ENCODE measurements around the gene MCF2L2. TPM values are rescaled to one million over a fixed set of nuclear protein-coding genes. Genes with fewer than 3 reads are reported as not detected.

Gene MCF2L2
- total and polyA plus RNA-seq, 2 experiments from 2014 or later = not detected

DNA sequence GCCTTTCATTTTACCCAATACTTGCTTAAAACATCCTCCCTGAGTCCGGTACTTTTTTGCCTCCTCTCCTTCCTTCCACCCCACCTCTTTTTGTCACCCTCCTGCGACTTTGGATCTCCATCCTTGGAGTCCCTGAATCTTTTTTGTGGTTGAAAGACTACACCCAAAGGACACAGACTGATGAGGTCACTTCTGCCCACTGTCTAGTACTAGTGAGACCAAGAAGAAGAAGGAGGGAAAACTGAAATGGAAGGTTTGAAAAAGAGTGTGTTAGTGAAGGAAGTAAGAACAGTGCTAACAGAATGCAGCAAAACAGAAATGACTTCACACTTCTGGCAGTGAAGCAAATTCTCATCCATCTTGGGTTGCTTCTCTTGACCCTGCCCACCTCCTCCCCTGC lies 168.8 kb downstream of the MCF2L2 start:
- Histone ChIP-seq H3K79me2 (ENCODE audit: insufficient read depth) (no peaks in the 10 kb centered on the region), H3K27ac (no peak overlapping the region)
- in situ Hi-C loops (cut with MboI) = no loop called here

DNA sequence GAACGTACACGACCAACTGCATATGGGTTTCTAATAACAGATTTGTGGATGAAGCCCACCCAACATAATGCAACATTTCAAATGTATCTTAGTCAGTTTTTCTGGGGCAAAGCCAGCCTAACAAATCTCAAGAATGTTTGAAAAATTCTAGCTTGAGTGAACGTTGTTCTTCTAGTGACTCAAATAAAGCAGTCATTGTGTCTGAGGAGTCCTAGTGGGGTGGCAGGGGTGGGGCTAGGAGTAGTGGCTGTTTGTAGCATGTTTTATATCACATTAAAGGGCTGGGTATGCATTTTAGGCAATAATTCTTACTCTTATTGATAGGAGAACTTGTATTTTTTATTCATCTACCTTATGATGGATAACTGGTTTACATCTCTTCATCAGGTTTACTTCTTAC lies 169.3 kb downstream of the MCF2L2 start:
- Histone ChIP-seq H3K4me2 (ENCODE audit: unreplicated experiment) (no peak overlapping the region), H3K4me1 (ENCODE audit: insufficient read depth) (peaks cover 5% of the 10 kb centered on the region; the same call in 1 of the 2 replicates), H3K4me3 (no peak overlapping the region), H3K27ac (no peak overlapping the region), H3F3A (ENCODE audit: insufficient read depth) (peaks cover 4% of the 10 kb centered on the region; the same call in 1 of the 2 replicates), H2AFZ (no peak overlapping the region), H3K9me2 (ENCODE audit: insufficient read depth) (no peaks in the 10 kb centered on the region), H3K27me3 (replicated peaks; ENCODE audit: insufficient read depth) (no peaks in the 10 kb centered on the region), H3K79me2 (ENCODE audit: insufficient read depth) (no peaks in the 10 kb centered on the region), H4K20me1 (ENCODE audit: insufficient read depth) (no peaks in the 10 kb centered on the region), H3K36me3 (ENCODE audit: low read depth) (no peaks in the 10 kb centered on the region), H3K9me3 (ENCODE audit: low read depth) (no peaks in the 10 kb centered on the region), H3K9ac (no peak overlapping the region)
- TF ChIP-seq EZH2phosphoT487 (IDR thresholded peaks at IDR 0.05; ENCODE audit: insufficient read depth, low read depth) (no peak), EZH2 (IDR thresholded peaks at IDR 0.05; ENCODE audit: insufficient read depth, poor library complexity, severe bottlenecking) (no peak)
- DNase-seq = no peak
- in situ Hi-C loops (cut with MboI) = no loop called here
- 79 to 84% methylated on average over 3 of the region's 3 CpGs for WGBS, 2 experiments (ENCODE audit: low coverage in 1 of 2, low lambda C conversion rate in 2 of 2, missing lambda C conversion rate in 2 of 2)

More for the DNA sequence above, 168.8 kb downstream of the MCF2L2 start:
- H3K36me3 ChIP-seq (ENCODE audit: low read depth) = no peaks in the 10 kb centered on the region
- no peaks in the 10 kb centered on the region for H4K20me1 ChIP-seq (ENCODE audit: insufficient read depth)
- no peak overlapping the region for H3K4me3 ChIP-seq
- H3K4me2 ChIP-seq (ENCODE audit: unreplicated experiment) = no peak overlapping the region
- TF ChIP-seq EZH2phosphoT487 (IDR thresholded peaks at IDR 0.05; ENCODE audit: insufficient read depth, low read depth) (no peak), EZH2 (IDR thresholded peaks at IDR 0.05; ENCODE audit: insufficient read depth, poor library complexity, severe bottlenecking) (no peak)
- peaks cover 4% of the 10 kb centered on the region; the same call in 1 of the 2 replicates for H3F3A ChIP-seq (ENCODE audit: insufficient read depth)
- H3K9ac ChIP-seq = no peak overlapping the region
- no peaks in the 10 kb centered on the region for H3K9me2 ChIP-seq (ENCODE audit: insufficient read depth)
- peaks cover 5% of the 10 kb centered on the region; the same call in 1 of the 2 replicates for H3K4me1 ChIP-seq (ENCODE audit: insufficient read depth)
- H3K27me3 ChIP-seq (replicated peaks; ENCODE audit: insufficient read depth) = no peaks in the 10 kb centered on the region
- no peak for DNase-seq
- no peak overlapping the region for H2AFZ ChIP-seq
- 89 to 94% methylated on average over 2 of the region's 2 CpGs for WGBS, 2 experiments (ENCODE audit: low coverage in 1 of 2, low lambda C conversion rate in 2 of 2, missing lambda C conversion rate in 2 of 2)
- H3K9me3 ChIP-seq (ENCODE audit: low read depth) = no peaks in the 10 kb centered on the region

- Histone ChIP-seq H3K36me3 (ENCODE audit: low read depth) (no peaks in the 10 kb centered on the region), H3K27me3 (replicated peaks; ENCODE audit: insufficient read depth) (no peaks in the 10 kb centered on the region), H3K9me2 (ENCODE audit: insufficient read depth) (no peaks in the 10 kb centered on the region), H3K9me3 (ENCODE audit: low read depth) (no peaks in the 10 kb centered on the region), H4K20me1 (ENCODE audit: insufficient read depth) (no peaks in the 10 kb centered on the region), H2AFZ (no peak overlapping the region), H3K4me2 (ENCODE audit: unreplicated experiment) (no peak overlapping the region), H3K4me1 (ENCODE audit: insufficient read depth) (no peaks in the 10 kb centered on the region), H3K27ac (no peak overlapping the region), H3K79me2 (ENCODE audit: insufficient read depth) (no peaks in the 10 kb centered on the region), H3F3A (ENCODE audit: insufficient read depth) (0 out of 2 replicates have a peak, but pooled peaks cover 4% of the 10 kb centered on the region), H3K9ac (no peak overlapping the region), H3K4me3 (no peak overlapping the region)
- no peak for DNase-seq
- WGBS, 2 experiments (ENCODE audit: low coverage in 1 of 2, low lambda C conversion rate in 2 of 2, missing lambda C conversion rate in 2 of 2) = 95 to 98% methylated on average over 4 of the region's 4 CpGs
- in situ Hi-C loops (cut with MboI) = no loop called here
- TF ChIP-seq EZH2 (IDR thresholded peaks at IDR 0.05; ENCODE audit: insufficient read depth, poor library complexity, severe bottlenecking) = no peak
- no peak for TF ChIP-seq EZH2phosphoT487 (IDR thresholded peaks at IDR 0.05; ENCODE audit: insufficient read depth, low read depth)
Observed at GRCh38 chr3:183255348-183255730, 173.1 kb downstream of the MCF2L2 start.

- Histone ChIP-seq H3K79me2 (ENCODE audit: insufficient read depth) (no peaks in the 10 kb centered on the region), H3F3A (ENCODE audit: insufficient read depth) (0 out of 2 replicates have a peak, but pooled peaks cover 4% of the 10 kb centered on the region), H3K9ac (peak overlapping the region; percentile 66), H3K9me3 (ENCODE audit: low read depth) (no peaks in the 10 kb centered on the region), H3K4me3 (peak overlapping the region; percentile 84), H2AFZ (peak overlapping the region; percentile 93), H3K36me3 (ENCODE audit: low read depth) (no peaks in the 10 kb centered on the region), H3K9me2 (ENCODE audit: insufficient read depth) (no peaks in the 10 kb centered on the region), H3K27me3 (replicated peaks; ENCODE audit: insufficient read depth) (no peaks in the 10 kb centered on the region), H4K20me1 (ENCODE audit: insufficient read depth) (no peaks in the 10 kb centered on the region), H3K4me2 (ENCODE audit: unreplicated experiment) (peak overlapping the region; percentile 97), H3K27ac (no peak overlapping the region), H3K4me1 (ENCODE audit: insufficient read depth) (no peaks in the 10 kb centered on the region)
- 36 to 40% methylated on average over 36 to 38 of the region's 49 CpGs for WGBS, 2 experiments (ENCODE audit: low coverage in 1 of 2, low lambda C conversion rate in 2 of 2, missing lambda C conversion rate in 2 of 2)
- in situ Hi-C loops (cut with MboI) = no loop called here
- DNase-seq = no peak
- TF ChIP-seq EZH2 (IDR thresholded peaks at IDR 0.05; ENCODE audit: insufficient read depth, poor library complexity, severe bottlenecking) (no peak), EZH2phosphoT487 (IDR thresholded peaks at IDR 0.05; ENCODE audit: insufficient read depth, low read depth) (no peak)
Observed at GRCh38 chr3:183254487-183255347, 173.7 kb downstream of the MCF2L2 start.
